ENCODE measurements around the gene KCNA1.

Gene KCNA1

DNA sequence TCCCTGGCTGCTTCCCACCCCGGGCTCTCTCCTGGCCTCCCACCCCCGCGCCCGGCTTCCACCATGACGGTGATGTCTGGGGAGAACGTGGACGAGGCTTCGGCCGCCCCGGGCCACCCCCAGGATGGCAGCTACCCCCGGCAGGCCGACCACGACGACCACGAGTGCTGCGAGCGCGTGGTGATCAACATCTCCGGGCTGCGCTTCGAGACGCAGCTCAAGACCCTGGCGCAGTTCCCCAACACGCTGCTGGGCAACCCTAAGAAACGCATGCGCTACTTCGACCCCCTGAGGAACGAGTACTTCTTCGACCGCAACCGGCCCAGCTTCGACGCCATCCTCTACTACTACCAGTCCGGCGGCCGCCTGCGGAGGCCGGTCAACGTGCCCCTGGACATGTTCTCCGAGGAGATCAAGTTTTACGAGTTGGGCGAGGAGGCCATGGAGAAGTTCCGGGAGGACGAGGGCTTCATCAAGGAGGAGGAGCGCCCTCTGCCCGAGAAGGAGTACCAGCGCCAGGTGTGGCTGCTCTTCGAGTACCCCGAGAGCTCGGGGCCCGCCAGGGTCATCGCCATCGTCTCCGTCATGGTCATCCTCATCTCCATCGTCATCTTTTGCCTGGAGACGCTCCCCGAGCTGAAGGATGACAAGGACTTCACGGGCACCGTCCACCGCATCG is 1.8 kb downstream of the KCNA1 start:
- no peak for DNase-seq (ENCODE audit: low spot score)

DNA sequence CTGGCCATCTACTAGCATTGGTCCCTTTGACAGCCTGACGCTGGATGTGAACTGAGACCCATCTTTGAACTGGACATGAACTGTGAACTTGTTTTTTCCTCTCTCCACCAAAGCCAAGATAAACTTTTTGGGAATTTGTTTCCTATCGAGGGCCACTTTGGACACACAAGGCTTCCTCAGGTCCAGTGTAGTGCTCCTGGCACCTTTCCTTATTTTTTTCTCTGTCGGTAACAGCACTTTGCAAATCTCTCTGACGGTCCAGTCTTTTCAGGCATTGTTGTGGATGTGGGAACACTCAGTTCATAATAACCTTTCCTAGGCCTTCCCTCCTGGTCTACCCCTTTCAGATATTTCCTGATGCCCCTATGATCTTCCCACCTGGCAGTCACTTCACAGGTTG is 5.0 kb downstream of the KCNA1 start:
- no peak for DNase-seq (ENCODE audit: low spot score)

DNA sequence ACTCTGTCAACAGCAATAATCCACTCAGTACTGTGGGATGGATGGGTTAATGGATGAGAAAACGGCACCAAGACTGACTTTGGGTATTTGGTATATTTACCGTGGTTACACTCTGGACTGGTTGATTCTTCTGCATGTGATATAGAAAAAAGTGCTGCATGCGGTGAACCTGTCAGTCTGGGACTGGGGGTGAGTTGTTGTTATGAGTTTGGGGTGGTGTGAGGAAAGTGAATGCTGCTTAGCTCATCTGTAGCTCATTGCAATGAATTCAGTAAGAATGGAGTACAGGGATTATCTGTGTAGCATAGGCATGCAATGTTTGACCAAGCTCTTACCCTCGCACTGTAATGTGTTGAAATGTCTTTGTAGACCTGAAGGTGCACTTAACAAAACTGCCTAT is 6.0 kb downstream of the KCNA1 start:
- no peak for DNase-seq (ENCODE audit: low spot score)

DNA sequence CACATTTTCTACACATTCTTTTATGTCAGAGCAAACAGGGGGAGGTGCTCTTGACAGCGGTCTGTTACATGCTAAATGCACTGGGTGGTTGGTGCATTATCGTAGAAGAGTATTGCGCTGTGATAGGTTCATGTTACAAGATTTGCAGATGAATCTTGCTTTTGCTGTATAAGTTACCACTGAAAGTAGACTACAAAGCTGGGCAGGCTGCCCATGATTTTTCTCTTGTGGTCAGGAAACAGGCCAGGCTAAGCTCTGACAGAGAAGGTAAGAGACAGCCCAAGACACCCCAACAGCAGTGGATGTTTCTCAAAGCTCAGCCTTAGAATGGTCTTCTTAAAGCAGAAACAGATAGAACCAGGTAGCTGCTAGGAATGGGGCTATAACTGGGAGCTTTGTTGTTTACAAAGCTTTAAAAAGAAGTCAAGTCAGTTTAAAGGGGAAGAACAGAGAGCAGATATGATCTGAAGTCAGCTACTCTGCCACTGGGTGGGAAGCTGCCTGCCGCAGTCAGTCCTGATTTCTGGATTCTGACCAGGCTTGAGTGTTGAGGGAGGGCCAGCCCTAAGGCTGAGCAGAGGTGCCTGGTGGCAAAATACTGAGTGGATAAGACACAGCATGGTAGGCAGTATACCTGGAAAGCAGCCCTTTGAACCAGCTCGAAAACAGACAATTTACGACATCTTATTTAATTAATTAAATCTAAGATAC is 9.4 kb downstream of the KCNA1 start:
- no peak for DNase-seq (ENCODE audit: low spot score)

DNA sequence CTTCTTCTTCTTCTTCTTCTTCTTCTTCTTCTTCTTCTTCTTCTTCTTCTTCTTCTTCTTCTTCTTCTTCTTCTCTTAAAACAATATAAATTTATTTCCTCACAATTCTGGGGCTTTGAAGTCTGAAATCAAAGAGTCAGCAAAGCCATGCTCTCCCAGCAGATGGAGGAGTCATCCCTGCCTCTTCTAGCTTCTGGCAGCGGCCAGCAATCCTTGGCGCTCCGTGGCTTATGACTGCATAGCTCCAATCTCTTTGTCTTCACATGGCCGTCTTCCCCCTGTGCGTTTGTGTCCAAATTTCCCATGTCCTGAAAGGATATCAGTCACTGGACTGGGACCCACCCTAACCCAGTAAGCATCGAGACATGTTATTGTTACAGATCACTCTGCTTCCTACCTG is 22.9 kb downstream of the KCNA1 start:
- DNase-seq (ENCODE audit: low spot score), result no peak

DNA sequence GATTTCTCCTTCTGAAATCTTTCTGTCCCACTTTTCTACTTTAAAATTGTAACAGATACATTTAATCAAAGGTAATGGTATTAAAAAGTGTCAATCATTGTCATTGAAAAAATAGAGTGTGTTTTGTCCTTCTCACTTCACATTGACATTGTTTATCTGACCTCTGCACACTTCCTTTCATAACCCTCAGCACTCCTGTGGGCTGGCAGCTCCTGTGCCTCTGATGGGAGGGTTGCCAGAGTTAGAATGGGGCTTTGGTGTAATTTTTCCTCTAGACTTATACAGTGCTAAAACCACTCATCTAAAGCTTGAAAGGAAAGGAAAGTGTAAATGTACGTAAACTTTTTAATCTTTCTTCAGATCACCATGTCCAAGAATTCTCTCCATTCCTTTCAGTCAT is 23.7 kb downstream of the KCNA1 start:
- DNase-seq (ENCODE audit: low spot score), result no peak

DNA sequence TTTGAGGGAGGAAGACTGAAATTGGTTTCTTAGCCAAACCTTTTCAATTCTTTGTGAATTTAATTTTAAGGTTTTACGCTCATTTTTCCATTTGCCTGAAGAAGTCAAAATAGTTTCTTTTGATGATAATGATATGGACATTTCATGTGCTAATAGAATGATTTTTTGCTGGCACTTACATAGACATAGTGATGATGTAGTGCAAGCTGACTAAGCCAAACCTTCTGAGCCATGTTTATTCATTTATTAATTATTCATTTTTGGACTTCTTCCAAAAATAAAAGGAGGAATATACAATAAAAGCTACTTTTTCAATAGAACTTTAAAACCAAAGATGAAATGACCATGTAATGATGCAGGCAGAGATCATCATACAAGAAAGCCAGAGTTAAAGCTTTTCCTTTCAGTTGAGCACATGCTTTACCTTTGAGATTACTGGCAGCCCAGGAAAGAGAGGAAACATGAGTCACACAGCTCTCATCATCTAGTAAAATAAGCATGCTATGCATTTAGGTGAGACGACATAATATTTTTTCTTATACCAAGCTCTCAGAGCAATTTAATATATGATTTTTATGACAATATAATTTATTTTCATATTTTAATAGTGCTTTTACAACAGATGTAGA is 24.8 kb downstream of the KCNA1 start:
- no peak for DNase-seq (ENCODE audit: low spot score)

DNA sequence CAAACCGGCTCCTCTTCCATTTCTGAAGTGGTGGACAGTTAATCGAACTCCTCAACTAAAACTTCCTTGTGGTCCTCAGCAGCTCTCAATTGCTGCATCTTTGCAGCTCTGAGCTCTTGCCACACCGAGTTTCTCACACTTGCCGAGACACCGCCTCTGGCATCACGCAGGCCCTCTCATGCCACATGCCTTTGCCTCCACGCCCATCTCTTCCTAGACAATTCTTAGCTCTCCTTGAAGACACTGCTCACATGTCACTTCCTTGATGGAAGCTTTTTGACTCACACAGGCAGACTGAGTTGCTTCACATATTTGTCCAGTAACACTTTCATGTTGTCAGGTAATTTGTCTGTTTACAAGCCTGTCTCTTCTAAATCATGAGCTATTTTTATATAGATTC is 29.2 kb downstream of the KCNA1 start:
- no peak for DNase-seq (ENCODE audit: low spot score)

DNA sequence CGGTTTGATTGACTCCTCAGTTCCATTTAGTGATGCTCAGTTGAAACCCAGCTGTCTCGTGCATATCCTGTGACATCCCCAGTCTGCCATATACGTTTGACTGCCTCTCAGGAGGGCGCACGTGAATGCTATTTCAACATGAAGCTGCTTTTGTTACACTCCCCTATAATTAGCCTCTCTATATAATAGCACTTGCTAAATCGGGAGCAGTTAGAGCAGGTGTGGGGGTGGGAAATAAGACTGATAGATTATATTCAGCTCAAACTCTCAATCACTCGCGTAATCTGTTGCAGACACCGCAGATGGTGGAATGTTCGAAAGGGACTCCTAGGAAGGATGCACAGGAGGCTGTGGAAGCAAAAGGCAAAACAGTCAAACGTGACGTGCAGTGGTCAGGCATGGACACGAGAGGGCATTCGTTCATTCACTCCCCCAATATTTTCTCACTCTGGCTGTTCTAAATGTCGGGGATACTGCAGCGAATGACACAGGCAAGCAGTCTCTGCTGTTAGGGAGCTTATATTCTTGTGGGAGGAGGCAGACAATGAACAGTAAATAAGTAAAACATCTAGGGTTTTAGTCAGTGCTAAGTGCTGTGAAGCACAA is 29.8 kb downstream of the KCNA1 start:
- no peak for DNase-seq (ENCODE audit: low spot score)

DNA sequence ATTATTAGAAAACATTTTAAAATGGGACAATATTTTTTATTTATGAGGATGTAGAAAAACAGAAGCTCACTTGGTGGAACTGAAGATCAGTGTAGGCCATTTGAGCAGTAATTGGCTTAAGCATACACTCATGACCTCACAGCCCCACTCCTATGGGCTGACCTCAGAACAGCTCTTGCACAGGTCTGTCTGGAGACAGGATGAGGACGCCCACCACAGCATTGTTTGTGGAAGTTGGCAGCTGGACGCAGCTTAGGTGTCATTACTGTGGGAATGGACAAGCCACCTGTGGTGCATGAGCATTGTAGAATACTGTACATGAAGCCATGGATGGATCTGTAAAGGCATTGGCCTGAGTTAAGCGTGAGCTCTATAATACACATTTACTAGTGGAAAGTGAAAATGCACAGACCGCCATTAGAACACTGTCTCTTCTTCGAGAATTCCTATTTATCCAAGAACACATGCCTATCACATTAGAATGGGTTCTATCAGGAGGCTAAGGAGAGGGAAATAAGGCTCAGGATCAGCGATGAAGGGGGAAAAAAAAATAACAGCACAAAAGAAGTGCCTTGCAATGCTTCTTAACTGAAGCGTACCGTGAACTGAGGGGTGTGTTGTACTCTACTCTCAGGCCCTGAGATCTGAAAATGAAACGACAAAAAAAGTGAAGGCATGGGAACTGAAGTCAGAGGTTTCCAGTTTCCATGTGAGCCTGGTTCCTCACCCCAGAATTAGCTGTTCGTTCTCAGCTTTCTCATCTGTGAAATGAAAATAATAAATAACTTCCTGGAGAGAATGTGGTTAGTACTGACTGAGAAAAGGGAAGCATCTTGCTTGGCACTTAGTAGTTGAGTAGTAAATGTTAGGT is 33.6 kb downstream of the KCNA1 start:
- no peak for DNase-seq (ENCODE audit: low spot score)

DNA sequence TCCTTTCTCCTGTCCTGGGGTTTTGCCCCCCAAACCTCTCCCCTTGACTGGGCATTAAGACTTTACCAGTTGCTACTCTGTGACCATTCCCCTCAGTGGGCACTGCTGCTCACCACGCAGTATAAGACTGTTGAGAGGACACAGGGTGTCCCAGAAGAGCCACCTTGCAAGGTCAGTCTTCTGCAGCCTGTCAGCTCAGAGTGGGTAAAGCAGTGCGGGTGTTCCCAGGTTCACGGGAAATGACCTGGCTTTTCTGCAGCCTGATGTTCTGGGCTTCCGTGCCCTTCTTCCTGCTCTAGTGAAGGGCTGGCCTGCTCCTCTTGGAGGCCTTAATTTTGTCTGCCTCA is 34.2 kb downstream of the KCNA1 start:
- no peak for DNase-seq (ENCODE audit: low spot score)

DNA sequence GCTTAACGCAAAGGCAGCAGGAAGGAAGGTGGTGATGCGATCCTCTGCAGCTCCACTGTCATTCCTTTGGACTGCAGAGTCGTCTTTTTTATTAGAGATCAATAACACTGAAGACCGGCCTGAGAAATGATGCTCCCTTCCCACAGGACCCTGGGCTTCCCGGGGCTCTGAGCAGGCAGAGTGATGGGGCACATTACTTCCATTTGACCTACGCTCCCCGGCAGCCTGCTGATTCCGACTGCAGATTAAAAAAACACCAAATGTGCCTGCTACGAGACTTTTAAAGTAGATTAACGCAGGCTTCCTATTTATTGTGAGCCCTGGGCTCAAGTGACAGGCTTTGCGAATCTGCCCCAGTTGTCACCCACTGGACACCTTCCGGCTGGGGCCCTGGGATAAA is 37.5 kb downstream of the KCNA1 start:
- DNase-seq (ENCODE audit: low spot score), result no peak

DNA sequence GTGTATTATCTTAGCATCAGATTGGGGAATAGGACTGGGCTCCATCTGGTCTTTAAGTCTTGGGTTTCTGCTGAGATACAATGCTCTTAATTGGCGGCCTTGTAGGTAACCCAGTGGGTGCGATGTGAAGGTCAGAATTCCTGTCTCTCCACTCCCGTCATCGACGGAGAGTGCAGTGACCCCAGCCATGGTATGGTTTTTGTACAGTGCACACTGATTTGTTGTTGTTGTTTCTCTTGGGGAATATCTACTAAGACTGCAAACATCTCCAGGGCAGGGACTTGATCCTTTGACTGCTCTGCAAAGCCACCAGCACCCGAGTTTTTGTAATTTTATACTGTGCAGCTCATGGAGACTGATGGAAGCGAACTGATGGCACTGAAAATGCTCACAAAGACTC is 41.4 kb downstream of the KCNA1 start:
- no peak for DNase-seq (ENCODE audit: low spot score)

DNA sequence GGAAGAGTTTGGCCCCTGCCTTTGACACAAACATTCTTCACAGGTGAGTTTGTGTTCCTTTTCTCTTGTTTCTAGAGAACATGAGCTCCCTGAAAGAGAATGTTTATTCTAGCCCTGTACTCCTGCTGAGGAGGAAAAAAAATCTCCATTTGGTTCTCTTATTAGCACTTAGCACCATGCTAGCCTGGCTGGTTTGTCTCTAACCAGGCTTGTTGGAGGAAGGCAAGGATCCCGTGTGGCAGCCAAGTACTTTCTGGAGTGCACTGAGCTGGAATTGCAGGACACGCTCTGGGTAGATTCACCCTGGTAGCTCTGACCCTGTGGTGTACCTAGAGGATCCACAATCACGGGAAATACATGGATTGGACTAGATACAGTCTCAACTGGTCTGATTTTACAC is 41.9 kb downstream of the KCNA1 start:
- DNase-seq (ENCODE audit: low spot score), result no peak

DNA sequence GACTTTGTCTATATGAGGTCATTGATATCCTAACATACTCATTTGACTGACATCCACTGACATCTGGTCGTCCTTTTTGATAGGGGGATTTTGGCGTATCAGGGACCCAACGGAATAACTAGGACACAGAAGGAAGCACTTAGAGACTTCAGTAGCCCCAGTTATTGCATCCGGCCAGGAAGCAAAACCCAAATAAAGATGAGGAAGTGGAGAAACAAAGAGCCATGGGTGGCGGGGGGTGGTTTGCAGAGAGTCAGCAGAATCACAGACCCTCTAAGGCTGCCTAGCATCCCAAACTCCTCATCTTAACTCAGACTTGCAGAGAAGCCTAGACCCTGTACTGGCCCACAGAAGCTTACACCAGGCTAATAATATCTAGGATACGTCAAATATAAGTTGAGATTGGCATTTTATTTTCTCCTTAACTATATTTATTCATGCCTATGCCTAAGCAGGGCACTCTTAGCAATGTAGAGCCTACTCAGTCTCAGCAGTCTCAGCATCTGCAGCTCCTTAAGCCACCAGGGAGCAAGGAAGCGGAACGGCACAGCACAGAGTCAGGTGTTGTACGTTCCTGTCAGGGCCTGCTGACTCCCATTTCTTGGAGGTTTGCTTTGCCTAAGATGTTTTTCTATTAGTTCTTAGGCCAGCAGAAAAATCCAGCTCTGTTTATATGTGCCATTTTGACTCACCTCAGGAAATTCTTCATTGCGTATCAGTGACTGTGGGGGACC is 45.1 kb downstream of the KCNA1 start:
- no peak for DNase-seq (ENCODE audit: low spot score)

DNA sequence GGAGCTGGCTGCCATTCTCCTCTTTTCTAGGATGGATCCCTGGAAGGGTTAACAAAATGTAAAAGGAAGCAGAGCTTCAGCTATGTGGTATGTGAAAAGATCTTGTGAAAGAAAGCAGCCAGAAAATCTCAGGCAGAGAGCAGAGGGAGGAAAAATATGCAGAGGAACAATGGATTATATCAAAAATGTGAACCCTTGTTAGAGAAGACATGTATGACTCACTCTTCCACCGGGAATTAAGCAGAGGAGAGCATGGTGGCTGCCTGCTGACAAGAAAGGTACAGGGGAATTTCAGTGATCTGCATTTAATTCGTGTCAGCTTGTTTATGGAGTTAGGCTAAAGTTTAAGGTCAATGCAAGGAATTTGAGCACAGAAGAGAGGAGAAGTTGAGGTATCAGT is 46.3 kb downstream of the KCNA1 start:
- no peak for DNase-seq (ENCODE audit: low spot score)

DNA sequence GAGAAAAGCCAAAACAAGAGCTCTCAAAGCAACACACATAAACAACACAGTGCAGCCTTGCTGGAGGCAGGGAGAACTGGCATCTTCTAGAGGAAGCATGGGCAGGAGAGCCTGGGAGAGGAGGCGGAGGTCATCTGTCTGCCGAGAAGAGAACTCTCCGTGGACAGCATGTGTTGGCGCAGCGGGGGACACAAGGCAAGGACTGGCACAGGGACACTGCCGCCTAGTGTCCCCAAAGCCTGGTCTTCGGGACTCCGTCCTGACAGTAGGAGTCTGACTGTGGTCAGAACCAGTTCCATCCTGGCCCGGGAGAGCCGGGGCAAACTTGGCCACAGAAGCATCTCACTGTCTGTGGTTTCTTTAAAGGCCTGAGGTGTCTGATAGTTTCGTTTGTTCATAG is 47.3 kb downstream of the KCNA1 start:
- no peak for DNase-seq (ENCODE audit: low spot score)

DNA sequence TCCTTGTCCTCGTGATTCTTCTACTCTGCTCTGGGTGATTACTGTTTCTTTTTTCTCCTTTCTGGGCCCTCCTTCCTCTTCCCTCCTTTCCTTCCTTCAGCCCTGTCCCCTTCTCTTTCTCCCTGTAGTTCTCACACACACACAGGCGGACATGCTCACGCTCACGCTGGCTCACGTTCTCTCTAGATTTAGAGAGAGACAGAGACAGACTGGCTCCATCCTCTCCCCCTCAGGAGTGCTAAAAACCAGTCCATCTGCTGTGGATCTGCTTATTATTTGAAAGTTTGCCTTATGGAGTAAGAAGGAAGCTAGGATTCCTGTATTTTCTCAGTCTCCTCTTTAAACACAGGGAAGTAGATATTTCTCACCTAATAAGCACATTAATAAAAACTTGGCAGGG is 48.1 kb downstream of the KCNA1 start:
- no peak for DNase-seq (ENCODE audit: low spot score)

DNA sequence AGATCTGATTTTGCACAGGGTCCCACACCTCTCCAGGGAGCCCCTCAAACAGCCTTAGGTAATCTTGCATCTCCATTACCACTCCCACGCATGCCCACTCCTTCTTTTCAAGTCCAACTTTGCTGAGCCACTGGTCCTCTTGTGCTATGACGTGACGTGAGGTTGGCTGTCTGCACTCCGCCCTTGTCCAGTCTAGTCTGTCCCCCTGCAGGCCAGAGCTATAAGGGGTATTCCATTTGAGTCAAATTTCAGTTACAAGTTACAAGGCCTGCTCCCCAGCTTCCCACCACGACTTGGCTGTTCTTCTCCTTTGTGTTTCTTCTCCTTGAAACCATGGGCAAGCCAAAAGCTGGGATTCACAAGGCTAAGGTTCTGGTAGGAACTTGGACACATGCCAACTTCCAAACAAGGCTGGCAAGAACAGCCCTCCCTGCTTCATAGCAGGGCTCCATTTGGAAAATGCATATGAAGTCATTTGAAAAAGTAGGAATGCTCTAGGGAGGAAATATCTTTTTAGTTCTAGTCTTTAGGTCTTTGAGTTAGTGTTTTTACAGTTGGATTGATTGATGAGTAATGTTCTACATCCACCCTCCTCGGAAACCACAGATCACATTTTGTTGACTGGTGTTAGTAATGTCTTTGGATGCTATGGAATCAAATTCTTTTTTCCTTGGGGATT is 49.1 kb downstream of the KCNA1 start:
- no peak for DNase-seq (ENCODE audit: low spot score)

DNA sequence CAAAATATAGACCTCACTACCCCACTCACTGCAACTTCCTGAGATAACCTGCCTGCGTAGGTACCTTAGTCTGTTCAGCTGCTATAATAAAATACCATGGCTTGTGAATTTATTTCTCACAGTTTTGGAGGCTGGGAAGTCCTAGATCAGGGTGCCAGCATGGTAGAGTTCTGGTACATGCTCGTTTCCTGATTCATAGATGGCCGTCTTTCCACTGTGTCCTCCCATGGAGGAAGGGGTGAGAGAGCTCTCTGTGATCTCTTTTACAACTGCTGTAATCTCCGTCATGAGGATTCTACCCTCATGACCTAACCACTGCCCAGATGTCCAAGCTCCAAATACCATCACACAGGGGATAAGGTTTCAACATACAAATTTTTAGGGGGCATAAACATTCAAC is 49.7 kb downstream of the KCNA1 start:
- DNase-seq (ENCODE audit: low spot score), result no peak

DNA sequence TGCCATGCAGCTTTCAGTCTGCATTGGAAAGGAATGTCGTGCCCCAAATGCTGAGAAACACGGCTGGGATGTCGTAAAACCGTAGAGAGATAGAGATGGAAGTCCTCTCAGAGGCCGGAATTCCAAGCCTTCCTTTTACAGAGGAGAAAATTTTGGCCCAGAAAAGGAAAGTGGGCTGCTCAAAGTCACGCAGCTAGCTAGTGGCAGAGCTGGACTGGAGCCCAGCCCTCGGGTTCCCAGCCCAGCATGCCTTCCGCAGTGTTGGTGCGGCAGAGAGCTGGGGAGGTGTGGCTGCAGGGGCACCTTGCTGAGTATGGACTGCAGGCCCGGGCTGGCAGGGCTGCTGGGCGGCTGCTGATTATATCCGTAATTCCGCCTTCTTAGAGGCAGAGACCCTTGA is 50.3 kb downstream of the KCNA1 start:
- DNase-seq (ENCODE audit: low spot score), result no peak
